Fibroblast of gingiva (primary cell): ENCODE results near the gene SSB.
"Not testable (repeated sequence)": the region's sequence is repeated elsewhere in the genome, so short reads cannot be mapped to it uniquely, and the experiment has no call there.

Source experiments
- DNase-seq: peaks from one replicate; pipeline ENCODE4 v3.0.0-alpha.2; 2011; ENCODE audit warnings: low read depth

Gene SSB

GRCh38 chr2:169838743-169839489, 40.2 kb downstream of the SSB start:
- DNase-seq = no peak

- no peak for DNase-seq
Observed at GRCh38 chr2:169839954-169840746, 41.5 kb downstream of the SSB start.

GRCh38 chr2:169840747-169841142, 42.1 kb downstream of the SSB start:
- DNase-seq = no peak

- DNase-seq = not testable (repeated sequence)
Observed at GRCh38 chr2:169841625-169842024, 43.0 kb downstream of the SSB start.

- no peak for DNase-seq
Observed at GRCh38 chr2:169845016-169845415, 46.3 kb downstream of the SSB start.

GRCh38 chr2:169848959-169849693, 50.5 kb downstream of the SSB start:
- not testable (repeated sequence) for DNase-seq

GRCh38 chr2:169849710-169850109, 51.0 kb downstream of the SSB start:
- DNase-seq = no peak

- DNase-seq = no peak
Observed at GRCh38 chr2:169853041-169853668, 54.5 kb downstream of the SSB start.

- not testable (repeated sequence) for DNase-seq
Observed at GRCh38 chr2:169855281-169856258, 56.9 kb downstream of the SSB start.

- no peak for DNase-seq
Observed at GRCh38 chr2:169859423-169859822, 60.8 kb downstream of the SSB start.

- DNase-seq = no peak
Observed at GRCh38 chr2:169860149-169860548, 61.5 kb downstream of the SSB start.
